Ovary (tissue), 9 donors: ENCODE measurements around the gene PLEKHS1. TPM values are rescaled to one million over a fixed set of nuclear protein-coding genes. Genes with fewer than 3 reads are reported as not detected.
"Not testable (repeated sequence)": the region's sequence is repeated elsewhere in the genome, so short reads cannot be mapped to it uniquely, and the experiment has no call there.

Experiments used
- DNase-seq, 5 donors: peaks; one replicate each; pipeline ENCODE4 v3.0.0-alpha.2; 2019 to 2020
- H3K27ac ChIP-seq, 2 donors: fragments of 200-600 bp; one replicate each; pipeline versions ENCODE4 v1.5.1 to v1.8.0; 2019 to 2022
- H3K27me3 ChIP-seq: fragments of 200-600 bp; one replicate; pipeline ENCODE4 v1.8.0; 2022
- H3K36me3 ChIP-seq: fragments of 200-600 bp; sonication (generic); one replicate; pipeline ENCODE4 v1.5.1; 2019
- H3K4me1 ChIP-seq: one replicate; pipeline ENCODE4 v1.8.1; 2013; ENCODE audit warnings: mild to moderate bottlenecking, moderate library complexity; ENCODE audit not compliant: insufficient read depth
- H3K4me3 ChIP-seq: fragments of 200-600 bp; sonication (generic); one replicate; pipeline ENCODE4 v1.5.1; 2017
- H3K9me3 ChIP-seq, 2 donors: fragments of 200-600 bp in 1 of 2; sonication (generic) in 1 of 2; one replicate each; pipeline versions ENCODE4 v1.5.1 to v1.8.1; 2013 to 2019; ENCODE audit warnings: mild to moderate bottlenecking in 1 of 2, moderate library complexity in 1 of 2
- CTCF ChIP-seq, 3 donors: fragments of 450-650 bp in 2 of 3; fragments of 200-600 bp in 1 of 3; IDR thresholded peaks; one replicate each; pipeline versions ENCODE4 v1.5.1 to v1.8.0; 2016 to 2022; ENCODE audit warnings: antibody characterized with exemption in 3 of 3, mild to moderate bottlenecking in 1 of 3
- EP300 ChIP-seq: sonication (generic); formaldehyde crosslinking; IDR thresholded peaks from one replicate; pipeline ENCODE4 v1.6.1; 2017; ENCODE audit warnings: antibody characterized with exemption
- POLR2A ChIP-seq: fragments of 450-650 bp; IDR thresholded peaks from one replicate; pipeline ENCODE4 v1.6.1; 2017; ENCODE audit warnings: antibody characterized with exemption, mild to moderate bottlenecking, moderate library complexity
- WGBS, 3 donors: extraction: QIAGEN DNeasy Blood & Tissue Kit in 1 of 3; methylation state at CpG; one replicate each; pipeline versions ENCODE4 v1.1.5 to v1.1.7; 2013 to 2017; 5-methylcytosine and 5-hydroxymethylcytosine counted together
- intact Hi-C, 4 donors: fragments of 100-400 bp; cut with DNase I; formaldehyde crosslinking; loops; one replicate each; pipeline versions ENCODE4 v1.11.0 to v1.15.1; 2022 to 2023
- polyA plus RNA-seq, 2 donors: library from polyadenylated mRNA; stranded (reverse); fragments of 200-250 nt in 1 of 2; fragments of 350-450 nt in 1 of 2; fragmentation: Illumina TruSeq in 1 of 2; extraction: RNeasy Lipid Tissue Mini Kit (QIAGEN cat#74804) in 1 of 2; gene quantifications; one replicate each; pipeline ENCODE4 v1.2.3, GENCODE V29; 2013 to 2014
- total RNA-seq, 7 donors: library from RNA; depleted of rRNA in 2 of 7; stranded (reverse); fragments of >200 nt in 2 of 7; fragmentation: NEBNext Ultra II Directional in 3 of 7; extraction: Animal tissue kit (Norgen Biotek cat#: 25700) in 3 of 7; gene quantifications; one replicate each; pipeline versions ENCODE4 v1.1.0 to v1.2.4, GENCODE V29; 2016 to 2023
- donor health status: DM: no; HTN: no; CAD: no; lungs with moderate emphysema.
- donor health status: DM: no; HTN: no; CAD: no.
- donor health status: Bipolar disorder and iron deficiency.
- donor health status: DM: yes; HTN: yes; CAD: no.
- donor health status: DM: no; HTN: no; CAD: no.
- donor health status: DM: yes; HTN: yes; CAD: no.

Gene PLEKHS1
- total and polyA plus RNA-seq, 9 donors, result 0.01 to 5.7 (median 0.15) TPM; not detected in 2

- Histone ChIP-seq H3K27ac (no peak overlapping the region), H3K9me3 (no peaks in the 10 kb centered on the region), H3K4me3 (no peak overlapping the region), H3K27me3 (no peaks in the 10 kb centered on the region), H3K4me1 (no peaks in the 10 kb centered on the region), H3K36me3 (no peaks in the 10 kb centered on the region)
- intact Hi-C loops, result no loop called here
- 61 to 76% (median 66%) methylated on average over 2 of the region's 2 CpGs for WGBS, 3 donors
- no peak for DNase-seq
- TF ChIP-seq POLR2A (no peak), CTCF (IDR thresholded peaks at IDR 0.05) (no peak), EP300 (no peak)
Observed at GRCh38 chr10:113767222-113767621, 15.7 kb downstream of the PLEKHS1 start.

- Histone ChIP-seq H3K4me3 (no peak overlapping the region), H3K36me3 (no peaks in the 10 kb centered on the region), H3K4me1 (no peaks in the 10 kb centered on the region), H3K27me3 (no peaks in the 10 kb centered on the region), H3K27ac (no peak overlapping the region), H3K9me3 (no peaks in the 10 kb centered on the region)
- WGBS, 3 donors, result 72 to 80% (median 72%) methylated on average over 4 of the region's 4 CpGs
- no peak for TF ChIP-seq EP300
- TF ChIP-seq POLR2A, result no peak
- no peak for TF ChIP-seq CTCF (IDR thresholded peaks at IDR 0.05)
- DNase-seq, result no peak
- intact Hi-C loops, result no loop called here
Observed at GRCh38 chr10:113770346-113770745, 18.9 kb downstream of the PLEKHS1 start.

- DNase-seq, H3K27ac ChIP-seq, H3K27me3 ChIP-seq, H3K9me3 ChIP-seq, H3K4me3 ChIP-seq, intact Hi-C loops, H3K4me1 ChIP-seq, H3K36me3 ChIP-seq: not testable (repeated sequence)
- WGBS, 3 donors, result 81 to 91% (median 91%) methylated on average over 3 of the region's 3 CpGs
Observed at GRCh38 chr10:113771131-113771530, 19.6 kb downstream of the PLEKHS1 start.

- 61 to 67% (median 66%) methylated on average over 4 of the region's 4 CpGs for WGBS, 3 donors
Observed at GRCh38 chr10:113775686-113776294, 24.3 kb downstream of the PLEKHS1 start.

More at GRCh38 chr10:113775686-113776294, 24.3 kb downstream of the PLEKHS1 start:
- intact Hi-C loops, result no loop called here
- no peak for TF ChIP-seq POLR2A
- no peak for TF ChIP-seq CTCF (IDR thresholded peaks at IDR 0.05)
- no peak for TF ChIP-seq EP300
- Histone ChIP-seq H3K36me3 (no peaks in the 10 kb centered on the region), H3K4me1 (no peaks in the 10 kb centered on the region), H3K4me3 (no peak overlapping the region), H3K27ac (no peak overlapping the region), H3K27me3 (no peaks in the 10 kb centered on the region), H3K9me3 (no peaks in the 10 kb centered on the region)
- no peak for DNase-seq
